Activated gamma-delta T cell (primary cell): Measurements from ENCODE around the gene SMARCA2.

Source experiments
- DNase-seq: peaks from one replicate; lab custom pipeline; 2025; lab: John Stamatoyannopoulos, UW

SMARCA2 gene

GRCh38 chr9:2039294-2040180 lies 24.4 kb downstream of the SMARCA2 start:
- DNase-seq: no peak

GRCh38 chr9:2040828-2041227 lies 25.7 kb downstream of the SMARCA2 start:
- DNase-seq: no peak

- no peak for DNase-seq
Measured at GRCh38 chr9:2041736-2042135, 26.6 kb downstream of the SMARCA2 start.

- DNase-seq: no peak
Measured at GRCh38 chr9:2043243-2043642, 28.1 kb downstream of the SMARCA2 start.

GRCh38 chr9:2043881-2044462 lies 28.8 kb downstream of the SMARCA2 start:
- DNase-seq: no peak

- no peak for DNase-seq
Measured at GRCh38 chr9:2047144-2047671, 32.1 kb downstream of the SMARCA2 start.

GRCh38 chr9:2047916-2048315 lies 32.8 kb downstream of the SMARCA2 start:
- no peak for DNase-seq

- no peak for DNase-seq
Measured at GRCh38 chr9:2050236-2050635, 35.1 kb downstream of the SMARCA2 start.

- DNase-seq: no peak
Measured at GRCh38 chr9:2053883-2054845, 39.0 kb downstream of the SMARCA2 start.

- DNase-seq: no peak
Measured at GRCh38 chr9:2055203-2055658, 40.1 kb downstream of the SMARCA2 start.

GRCh38 chr9:2059274-2059929 lies 44.3 kb downstream of the SMARCA2 start:
- DNase-seq: no peak

- DNase-seq: no peak
Measured at GRCh38 chr9:2060424-2060823, 45.3 kb downstream of the SMARCA2 start.

- no peak for DNase-seq
Measured at GRCh38 chr9:2065704-2066103, 50.6 kb downstream of the SMARCA2 start.

- DNase-seq: no peak
Measured at GRCh38 chr9:2066312-2067273, 51.4 kb downstream of the SMARCA2 start.

- DNase-seq: no peak
Measured at GRCh38 chr9:2072752-2073405, 57.7 kb downstream of the SMARCA2 start.

- no peak for DNase-seq
Measured at GRCh38 chr9:2082772-2083171, 67.6 kb downstream of the SMARCA2 start.

GRCh38 chr9:2083479-2083878 lies 68.3 kb downstream of the SMARCA2 start:
- DNase-seq: no peak

GRCh38 chr9:2085716-2086115 lies 70.6 kb downstream of the SMARCA2 start:
- DNase-seq: no peak

- no peak for DNase-seq
Measured at GRCh38 chr9:2086116-2086515, 71.0 kb downstream of the SMARCA2 start.

GRCh38 chr9:2086971-2087370 lies 71.8 kb downstream of the SMARCA2 start:
- DNase-seq: no peak
